ENCODE results near the gene MYO1C. TPM values are rescaled to one million over a fixed set of nuclear protein-coding genes. Genes with fewer than 3 reads are reported as not detected.
A peak's percentile ranks its signal among the peaks of the same experiment; 100 is the strongest.

MYO1C gene
- total and polyA plus RNA-seq, 9 of the 15 experiments (the other 6 are each of a cell fraction or from before 2014, with no cell fraction given) = 0.46 to 32.5 (median 11.6) TPM

DNA sequence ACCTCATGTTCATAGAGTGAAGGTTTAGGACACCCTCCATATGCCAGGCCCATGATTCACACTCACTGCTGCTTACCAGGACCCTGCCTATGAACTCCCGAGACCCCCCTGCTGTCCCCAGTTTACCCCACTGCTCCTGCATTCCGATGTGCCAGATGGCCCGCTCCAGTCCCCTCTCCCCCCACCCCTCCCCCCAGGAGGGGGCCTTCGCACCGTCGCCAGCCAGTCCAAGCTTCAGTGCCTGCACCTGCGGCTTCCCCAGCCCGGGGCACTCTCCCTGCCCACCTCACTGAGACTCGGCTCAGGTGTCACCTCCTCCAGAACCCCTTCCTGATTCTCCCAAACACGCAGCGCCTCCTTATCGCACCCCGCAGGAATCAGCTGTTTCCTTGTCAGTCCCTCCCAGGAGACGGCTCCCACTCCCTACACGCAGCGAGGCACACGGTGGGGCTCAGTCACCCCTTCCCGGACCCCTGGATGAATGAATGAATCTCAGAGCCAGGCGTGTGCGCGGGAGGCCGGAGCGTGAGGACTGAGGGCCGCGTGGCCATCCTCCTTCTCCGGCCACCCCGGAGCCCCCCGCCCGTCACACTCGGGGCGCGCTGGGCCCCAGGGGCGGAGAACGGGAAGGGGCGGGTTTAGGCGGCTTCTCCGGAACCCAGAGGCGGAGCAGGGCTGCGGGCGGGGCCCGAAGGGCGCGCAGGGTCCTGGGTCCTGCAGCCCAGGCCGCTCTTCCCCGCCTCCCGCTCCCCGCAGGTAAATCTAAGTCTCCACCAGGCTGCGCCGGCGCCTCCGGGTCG lies 1.6 kb downstream of the MYO1C start (continued):
- no peak for TF ChIP-seq ZNF785 (CRISPR knock-in tag; IDR thresholded peaks at IDR 0.05)
- no peak for TF ChIP-seq ZNF174 (CRISPR knock-in tag; IDR thresholded peaks at IDR 0.05)
- TF ChIP-seq ZNF589 (CRISPR knock-in tag; IDR thresholded peaks at IDR 0.05; ENCODE audit: low read depth) = no peak
- peak; percentile 92 for TF ChIP-seq NCOR1 (IDR thresholded peaks at IDR 0.05)
- TF ChIP-seq ZEB2 (IDR thresholded peaks at IDR 0.05) = no peak
- TF ChIP-seq, protein P1, sequence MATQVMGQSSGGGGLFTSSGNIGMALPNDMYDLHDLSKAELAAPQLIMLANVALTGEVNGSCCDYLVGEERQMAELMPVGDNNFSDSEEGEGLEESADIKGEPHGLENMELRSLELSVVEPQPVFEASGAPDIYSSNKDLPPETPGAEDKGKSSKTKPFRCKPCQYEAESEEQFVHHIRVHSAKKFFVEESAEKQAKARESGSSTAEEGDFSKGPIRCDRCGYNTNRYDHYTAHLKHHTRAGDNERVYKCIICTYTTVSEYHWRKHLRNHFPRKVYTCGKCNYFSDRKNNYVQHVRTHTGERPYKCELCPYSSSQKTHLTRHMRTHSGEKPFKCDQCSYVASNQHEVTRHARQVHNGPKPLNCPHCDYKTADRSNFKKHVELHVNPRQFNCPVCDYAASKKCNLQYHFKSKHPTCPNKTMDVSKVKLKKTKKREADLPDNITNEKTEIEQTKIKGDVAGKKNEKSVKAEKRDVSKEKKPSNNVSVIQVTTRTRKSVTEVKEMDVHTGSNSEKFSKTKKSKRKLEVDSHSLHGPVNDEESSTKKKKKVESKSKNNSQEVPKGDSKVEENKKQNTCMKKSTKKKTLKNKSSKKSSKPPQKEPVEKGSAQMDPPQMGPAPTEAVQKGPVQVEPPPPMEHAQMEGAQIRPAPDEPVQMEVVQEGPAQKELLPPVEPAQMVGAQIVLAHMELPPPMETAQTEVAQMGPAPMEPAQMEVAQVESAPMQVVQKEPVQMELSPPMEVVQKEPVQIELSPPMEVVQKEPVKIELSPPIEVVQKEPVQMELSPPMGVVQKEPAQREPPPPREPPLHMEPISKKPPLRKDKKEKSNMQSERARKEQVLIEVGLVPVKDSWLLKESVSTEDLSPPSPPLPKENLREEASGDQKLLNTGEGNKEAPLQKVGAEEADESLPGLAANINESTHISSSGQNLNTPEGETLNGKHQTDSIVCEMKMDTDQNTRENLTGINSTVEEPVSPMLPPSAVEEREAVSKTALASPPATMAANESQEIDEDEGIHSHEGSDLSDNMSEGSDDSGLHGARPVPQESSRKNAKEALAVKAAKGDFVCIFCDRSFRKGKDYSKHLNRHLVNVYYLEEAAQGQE (IDR thresholded peaks at IDR 0.05; ENCODE audit: borderline replicate concordance) = no peak
- TF ChIP-seq, protein P1 (CRISPR knock-in tag; IDR thresholded peaks at IDR 0.05; ENCODE audit: low read depth) = no peak
- TF ChIP-seq, protein P2, sequence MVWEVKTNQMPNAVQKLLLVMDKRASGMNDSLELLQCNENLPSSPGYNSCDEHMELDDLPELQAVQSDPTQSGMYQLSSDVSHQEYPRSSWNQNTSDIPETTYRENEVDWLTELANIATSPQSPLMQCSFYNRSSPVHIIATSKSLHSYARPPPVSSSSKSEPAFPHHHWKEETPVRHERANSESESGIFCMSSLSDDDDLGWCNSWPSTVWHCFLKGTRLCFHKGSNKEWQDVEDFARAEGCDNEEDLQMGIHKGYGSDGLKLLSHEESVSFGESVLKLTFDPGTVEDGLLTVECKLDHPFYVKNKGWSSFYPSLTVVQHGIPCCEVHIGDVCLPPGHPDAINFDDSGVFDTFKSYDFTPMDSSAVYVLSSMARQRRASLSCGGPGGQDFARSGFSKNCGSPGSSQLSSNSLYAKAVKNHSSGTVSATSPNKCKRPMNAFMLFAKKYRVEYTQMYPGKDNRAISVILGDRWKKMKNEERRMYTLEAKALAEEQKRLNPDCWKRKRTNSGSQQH (CRISPR knock-in tag; IDR thresholded peaks at IDR 0.05) = 0 out of 2 replicates have a peak, but pooled peaks have one; percentile 18
- peak; percentile 81 for TF ChIP-seq SMARCE1 (IDR thresholded peaks at IDR 0.05)
- TF ChIP-seq HDAC2 (IDR thresholded peaks at IDR 0.05) = peak; percentile 76
- no peak for TF ChIP-seq RBBP5 (IDR thresholded peaks at IDR 0.05; ENCODE audit: borderline replicate concordance, insufficient read depth, low read length, poor library complexity, severe bottlenecking)
- TF ChIP-seq, protein P3, sequence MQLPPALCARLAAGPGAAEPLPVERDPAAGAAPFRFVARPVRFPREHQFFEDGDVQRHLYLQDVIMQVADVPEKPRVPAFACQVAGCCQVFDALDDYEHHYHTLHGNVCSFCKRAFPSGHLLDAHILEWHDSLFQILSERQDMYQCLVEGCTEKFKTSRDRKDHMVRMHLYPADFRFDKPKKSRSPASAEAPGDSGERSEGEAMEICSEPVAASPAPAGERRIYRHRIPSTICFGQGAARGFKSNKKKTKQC (CRISPR knock-in tag; IDR thresholded peaks at IDR 0.05) = no peak
- TF ChIP-seq, protein P4, sequence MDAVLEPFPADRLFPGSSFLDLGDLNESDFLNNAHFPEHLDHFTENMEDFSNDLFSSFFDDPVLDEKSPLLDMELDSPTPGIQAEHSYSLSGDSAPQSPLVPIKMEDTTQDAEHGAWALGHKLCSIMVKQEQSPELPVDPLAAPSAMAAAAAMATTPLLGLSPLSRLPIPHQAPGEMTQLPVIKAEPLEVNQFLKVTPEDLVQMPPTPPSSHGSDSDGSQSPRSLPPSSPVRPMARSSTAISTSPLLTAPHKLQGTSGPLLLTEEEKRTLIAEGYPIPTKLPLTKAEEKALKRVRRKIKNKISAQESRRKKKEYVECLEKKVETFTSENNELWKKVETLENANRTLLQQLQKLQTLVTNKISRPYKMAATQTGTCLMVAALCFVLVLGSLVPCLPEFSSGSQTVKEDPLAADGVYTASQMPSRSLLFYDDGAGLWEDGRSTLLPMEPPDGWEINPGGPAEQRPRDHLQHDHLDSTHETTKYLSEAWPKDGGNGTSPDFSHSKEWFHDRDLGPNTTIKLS (IDR thresholded peaks at IDR 0.05; ENCODE audit: borderline replicate concordance, low read depth) = no peak
- no peak for TF ChIP-seq ELF1 (tag; IDR thresholded peaks at IDR 0.05)
- TF ChIP-seq ZNF668 (CRISPR knock-in tag; IDR thresholded peaks at IDR 0.05) = no peak
